ENCODE measurements around the gene FGF3. TPM values are rescaled to one million over a fixed set of nuclear protein-coding genes. Genes with fewer than 3 reads are reported as not detected.

FGF3 gene
- total RNA-seq, 2 donors from 2014 or later = not detected

DNA sequence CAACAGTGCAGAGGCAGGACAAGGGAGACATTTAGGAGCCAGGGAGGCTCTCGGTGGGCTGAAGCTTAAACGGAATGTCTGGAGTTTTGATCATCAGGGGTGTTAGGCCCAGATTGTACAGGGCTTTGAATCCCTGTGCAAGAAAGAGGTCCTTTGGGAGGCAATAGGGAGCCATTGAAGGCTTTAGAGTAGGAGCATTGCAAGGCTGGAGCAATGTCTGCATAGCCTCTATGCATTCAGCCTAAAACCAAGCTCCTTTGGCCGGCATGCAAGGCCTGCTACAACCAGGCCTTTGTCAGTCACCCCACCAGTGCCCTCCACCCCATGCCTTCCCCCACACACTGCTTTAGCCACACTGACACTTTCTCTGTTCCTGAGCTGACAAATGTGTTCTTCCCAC is 47.4 kb upstream of the FGF3 start:
- H3K27me3 ChIP-seq (replicated peaks; ENCODE audit: insufficient read depth) = no peaks in the 10 kb centered on the region
- no peak for ATAC-seq (ENCODE audit: insufficient number of reproducible peaks, low FRiP score, low read depth)
- no peaks in the 10 kb centered on the region for H3K9me3 ChIP-seq
- H3K4me1 ChIP-seq (ENCODE audit: control insufficient read depth in 1 of 2, low read depth in 2 of 2) = no peaks in the 10 kb centered on the region
- no peak for DNase-seq (ENCODE audit: low spot score)
- no peaks in the 10 kb centered on the region for H3K36me3 ChIP-seq
- no peak overlapping the region for H3K4me3 ChIP-seq
- no peak overlapping the region for H3K27ac ChIP-seq
- TF ChIP-seq, protein P1, sequence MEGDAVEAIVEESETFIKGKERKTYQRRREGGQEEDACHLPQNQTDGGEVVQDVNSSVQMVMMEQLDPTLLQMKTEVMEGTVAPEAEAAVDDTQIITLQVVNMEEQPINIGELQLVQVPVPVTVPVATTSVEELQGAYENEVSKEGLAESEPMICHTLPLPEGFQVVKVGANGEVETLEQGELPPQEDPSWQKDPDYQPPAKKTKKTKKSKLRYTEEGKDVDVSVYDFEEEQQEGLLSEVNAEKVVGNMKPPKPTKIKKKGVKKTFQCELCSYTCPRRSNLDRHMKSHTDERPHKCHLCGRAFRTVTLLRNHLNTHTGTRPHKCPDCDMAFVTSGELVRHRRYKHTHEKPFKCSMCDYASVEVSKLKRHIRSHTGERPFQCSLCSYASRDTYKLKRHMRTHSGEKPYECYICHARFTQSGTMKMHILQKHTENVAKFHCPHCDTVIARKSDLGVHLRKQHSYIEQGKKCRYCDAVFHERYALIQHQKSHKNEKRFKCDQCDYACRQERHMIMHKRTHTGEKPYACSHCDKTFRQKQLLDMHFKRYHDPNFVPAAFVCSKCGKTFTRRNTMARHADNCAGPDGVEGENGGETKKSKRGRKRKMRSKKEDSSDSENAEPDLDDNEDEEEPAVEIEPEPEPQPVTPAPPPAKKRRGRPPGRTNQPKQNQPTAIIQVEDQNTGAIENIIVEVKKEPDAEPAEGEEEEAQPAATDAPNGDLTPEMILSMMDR (IDR thresholded peaks at IDR 0.05) = no peak

GRCh38 chr11:69865707-69866106 is 46.5 kb upstream of the FGF3 start:
- H3K9me3 ChIP-seq = no peaks in the 10 kb centered on the region
- DNase-seq (ENCODE audit: low spot score) (no peak), ATAC-seq (ENCODE audit: insufficient number of reproducible peaks, low FRiP score, low read depth) (no peak)
- H3K4me3 ChIP-seq = no peak overlapping the region
- H3K4me1 ChIP-seq (ENCODE audit: control insufficient read depth in 1 of 2, low read depth in 2 of 2) = no peaks in the 10 kb centered on the region
- no peak overlapping the region for H3K27ac ChIP-seq
- no peaks in the 10 kb centered on the region for H3K27me3 ChIP-seq (replicated peaks; ENCODE audit: insufficient read depth)
- no peaks in the 10 kb centered on the region for H3K36me3 ChIP-seq
- TF ChIP-seq, protein P1 (IDR thresholded peaks at IDR 0.05) = no peak

GRCh38 chr11:69864686-69865661 is 45.8 kb upstream of the FGF3 start:
- Histone ChIP-seq H3K27ac (no peak overlapping the region), H3K27me3 (replicated peaks; ENCODE audit: insufficient read depth) (no peaks in the 10 kb centered on the region), H3K36me3 (no peaks in the 10 kb centered on the region), H3K4me3 (no peak overlapping the region), H3K9me3 (no peaks in the 10 kb centered on the region), H3K4me1 (ENCODE audit: control insufficient read depth in 1 of 2, low read depth in 2 of 2) (no peaks in the 10 kb centered on the region)
- ATAC-seq (ENCODE audit: insufficient number of reproducible peaks, low FRiP score, low read depth) = no peak
- TF ChIP-seq, protein P1 (IDR thresholded peaks at IDR 0.05) = no peak
- DNase-seq (ENCODE audit: low spot score) = no peak

- TF ChIP-seq, protein P1 (IDR thresholded peaks at IDR 0.05) = no peak
- Histone ChIP-seq H3K36me3 (no peaks in the 10 kb centered on the region), H3K4me3 (no peak overlapping the region), H3K9me3 (no peaks in the 10 kb centered on the region), H3K27me3 (replicated peaks; ENCODE audit: insufficient read depth) (no peaks in the 10 kb centered on the region), H3K27ac (no peak overlapping the region), H3K4me1 (ENCODE audit: control insufficient read depth in 1 of 2, low read depth in 2 of 2) (no peaks in the 10 kb centered on the region)
- ATAC-seq (ENCODE audit: insufficient number of reproducible peaks, low FRiP score, low read depth) = no peak
- no peak for DNase-seq (ENCODE audit: low spot score)
Observed at GRCh38 chr11:69863544-69864200, 44.5 kb upstream of the FGF3 start.

DNA sequence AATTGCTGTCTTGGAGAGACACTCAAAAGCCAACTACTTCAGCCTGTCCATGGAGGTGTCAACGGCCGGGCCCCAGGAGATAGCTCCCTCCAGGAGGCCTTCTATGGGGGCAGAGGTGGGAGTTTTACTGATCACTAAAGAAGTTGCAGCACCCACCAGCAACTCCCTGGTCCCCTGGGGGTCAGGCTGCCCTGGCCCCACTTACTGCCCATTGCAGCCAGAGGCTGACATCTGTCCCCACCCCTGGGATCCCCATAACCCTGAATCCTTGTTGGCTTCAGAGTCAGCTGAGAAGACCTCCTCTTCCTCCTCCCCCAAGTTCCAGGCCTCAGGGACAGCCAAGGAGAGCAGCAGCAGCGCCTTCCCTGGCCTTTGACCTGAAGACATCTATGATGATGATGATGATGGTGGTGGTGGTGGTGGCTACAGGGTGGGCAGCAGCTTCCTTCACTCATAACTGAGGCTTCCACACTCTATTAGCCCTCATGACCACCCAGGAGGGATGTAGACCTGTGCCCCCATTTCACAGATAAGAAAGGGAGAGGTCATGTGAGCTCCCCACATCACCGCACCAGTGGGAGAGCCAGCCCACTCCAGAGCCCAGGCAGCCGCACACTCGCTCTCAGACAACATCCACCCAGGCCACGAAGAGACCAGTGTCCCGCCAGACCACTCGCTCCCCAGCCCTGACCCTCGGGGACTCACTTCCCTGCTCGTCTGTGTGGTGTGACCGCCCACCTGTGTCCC is 43.8 kb upstream of the FGF3 start:
- Histone ChIP-seq H3K27ac (no peak overlapping the region), H3K9me3 (no peaks in the 10 kb centered on the region), H3K36me3 (no peaks in the 10 kb centered on the region), H3K27me3 (replicated peaks; ENCODE audit: insufficient read depth) (no peaks in the 10 kb centered on the region), H3K4me1 (ENCODE audit: control insufficient read depth in 1 of 2, low read depth in 2 of 2) (no peaks in the 10 kb centered on the region), H3K4me3 (no peak overlapping the region)
- no peak for ATAC-seq (ENCODE audit: insufficient number of reproducible peaks, low FRiP score, low read depth)
- no peak for DNase-seq (ENCODE audit: low spot score)
- TF ChIP-seq, protein P1 (IDR thresholded peaks at IDR 0.05) = no peak

All from thoracic aorta (tissue), 2 donors.